Raji (cell line): ENCODE measurements around the gene METTL16.

Experiments
- POLR2A ChIP-seq: IDR thresholded peaks from 2 replicates; pipeline ENCODE4 v1.6.1; 2011; ENCODE audit warnings: low read depth, low read length, control low read depth; ENCODE audit not compliant: insufficient read depth

METTL16 gene

GRCh38 chr17:2402544-2402943 is 109.1 kb downstream of the METTL16 start:
- TF ChIP-seq POLR2A: no peak

GRCh38 chr17:2401426-2402221 is 110.1 kb downstream of the METTL16 start:
- TF ChIP-seq POLR2A: no peak

- TF ChIP-seq POLR2A: no peak
These were observed 110.7 kb downstream of the METTL16 start, which contains the start of gene MNT for GRCh38 chr17:2400877-2401425. Gene MNT (minus strand): TSS chr17:2401060. CDS start chr17:2400712, 348 bp downstream.

- no peak for TF ChIP-seq POLR2A
These were observed 111.2 kb downstream of the METTL16 start for GRCh38 chr17:2400474-2400866.

GRCh38 chr17:2399572-2400473 is 111.9 kb downstream of the METTL16 start:
- peak; percentile 72 for TF ChIP-seq POLR2A

GRCh38 chr17:2398655-2399571 is 112.8 kb downstream of the METTL16 start:
- TF ChIP-seq POLR2A: no peak

GRCh38 chr17:2398182-2398581 is 113.5 kb downstream of the METTL16 start:
- no peak for TF ChIP-seq POLR2A

GRCh38 chr17:2397247-2398171 is 114.2 kb downstream of the METTL16 start:
- TF ChIP-seq POLR2A: no peak

GRCh38 chr17:2396568-2397246 is 115.0 kb downstream of the METTL16 start:
- TF ChIP-seq POLR2A: no peak

- TF ChIP-seq POLR2A: no peak
These were observed 115.5 kb downstream of the METTL16 start for GRCh38 chr17:2396192-2396567.

- no peak for TF ChIP-seq POLR2A
These were observed 116.2 kb downstream of the METTL16 start for GRCh38 chr17:2395258-2396181.

GRCh38 chr17:2394775-2395201 is 116.9 kb downstream of the METTL16 start:
- TF ChIP-seq POLR2A: no peak
